ENCODE data around the gene PIM1.
A peak's percentile ranks its signal among the peaks of the same experiment; 100 is the strongest.

Gene PIM1

DNA sequence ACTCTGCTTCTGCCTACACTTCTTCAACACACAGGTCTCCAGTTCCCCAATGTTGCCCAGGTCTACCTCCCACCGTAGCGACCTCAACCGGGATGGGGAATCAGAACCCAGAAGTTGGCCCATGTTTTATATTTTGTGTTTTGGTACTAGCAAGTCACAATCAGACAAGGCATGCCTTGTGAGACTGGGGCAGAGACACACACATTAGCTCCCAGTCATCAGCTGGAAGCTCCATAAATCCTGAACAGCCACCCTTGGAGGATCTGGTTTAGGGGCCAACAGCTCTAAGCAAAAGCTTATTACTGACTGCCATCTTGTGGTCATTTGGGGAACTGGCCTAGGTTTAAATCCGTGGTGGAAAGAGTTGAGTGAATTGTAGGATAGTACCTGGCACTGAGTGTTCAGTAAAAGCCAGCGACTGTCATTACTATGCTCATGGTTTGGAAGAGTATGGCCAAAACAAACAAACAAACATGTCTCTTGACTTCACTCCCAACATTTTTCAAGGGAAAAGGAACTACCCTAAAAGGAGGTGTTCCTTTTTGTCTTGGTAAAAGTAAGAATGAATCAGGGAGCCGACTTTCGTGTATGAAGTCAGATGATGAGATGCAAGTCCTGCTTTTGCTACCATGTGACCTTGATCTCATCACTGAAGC is 40.5 kb downstream of the PIM1 start:
- DNase-seq (ENCODE audit: low read depth), result peak; percentile 87
- TF ChIP-seq, protein P1, sequence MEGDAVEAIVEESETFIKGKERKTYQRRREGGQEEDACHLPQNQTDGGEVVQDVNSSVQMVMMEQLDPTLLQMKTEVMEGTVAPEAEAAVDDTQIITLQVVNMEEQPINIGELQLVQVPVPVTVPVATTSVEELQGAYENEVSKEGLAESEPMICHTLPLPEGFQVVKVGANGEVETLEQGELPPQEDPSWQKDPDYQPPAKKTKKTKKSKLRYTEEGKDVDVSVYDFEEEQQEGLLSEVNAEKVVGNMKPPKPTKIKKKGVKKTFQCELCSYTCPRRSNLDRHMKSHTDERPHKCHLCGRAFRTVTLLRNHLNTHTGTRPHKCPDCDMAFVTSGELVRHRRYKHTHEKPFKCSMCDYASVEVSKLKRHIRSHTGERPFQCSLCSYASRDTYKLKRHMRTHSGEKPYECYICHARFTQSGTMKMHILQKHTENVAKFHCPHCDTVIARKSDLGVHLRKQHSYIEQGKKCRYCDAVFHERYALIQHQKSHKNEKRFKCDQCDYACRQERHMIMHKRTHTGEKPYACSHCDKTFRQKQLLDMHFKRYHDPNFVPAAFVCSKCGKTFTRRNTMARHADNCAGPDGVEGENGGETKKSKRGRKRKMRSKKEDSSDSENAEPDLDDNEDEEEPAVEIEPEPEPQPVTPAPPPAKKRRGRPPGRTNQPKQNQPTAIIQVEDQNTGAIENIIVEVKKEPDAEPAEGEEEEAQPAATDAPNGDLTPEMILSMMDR (conservative IDR thresholded peaks at IDR 0.05; ENCODE audit: control insufficient read depth, insufficient read depth, low read depth, low read length), result peak; percentile 98
- no peak overlapping the region for H3K4me3 ChIP-seq (ENCODE audit: control insufficient read depth, low read depth, low read length)

DNA sequence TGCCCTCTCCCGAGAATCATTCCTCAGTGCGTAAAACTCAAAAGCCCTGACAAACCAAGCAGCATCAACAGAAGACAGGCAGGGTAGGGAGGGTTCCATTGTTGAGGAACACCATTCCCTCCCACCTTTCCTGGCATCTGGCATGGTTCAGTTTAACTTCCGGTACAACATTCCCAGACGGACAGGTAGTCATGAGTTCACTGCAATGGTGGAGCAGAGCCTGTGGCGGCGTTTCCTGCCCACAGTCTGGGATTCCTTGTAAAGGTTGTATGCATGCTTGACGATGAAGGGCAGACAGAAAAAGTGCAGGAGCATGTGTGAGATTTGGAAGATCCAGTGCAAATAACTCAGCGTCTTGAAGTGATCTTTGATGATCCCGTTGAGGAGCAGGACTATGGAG is 42.3 kb downstream of the PIM1 start:
- no peak overlapping the region for H3K4me3 ChIP-seq (ENCODE audit: control insufficient read depth, low read depth, low read length)
- TF ChIP-seq, protein P1 (conservative IDR thresholded peaks at IDR 0.05; ENCODE audit: control insufficient read depth, insufficient read depth, low read depth, low read length), result no peak
- DNase-seq (ENCODE audit: low read depth), result no peak

DNA sequence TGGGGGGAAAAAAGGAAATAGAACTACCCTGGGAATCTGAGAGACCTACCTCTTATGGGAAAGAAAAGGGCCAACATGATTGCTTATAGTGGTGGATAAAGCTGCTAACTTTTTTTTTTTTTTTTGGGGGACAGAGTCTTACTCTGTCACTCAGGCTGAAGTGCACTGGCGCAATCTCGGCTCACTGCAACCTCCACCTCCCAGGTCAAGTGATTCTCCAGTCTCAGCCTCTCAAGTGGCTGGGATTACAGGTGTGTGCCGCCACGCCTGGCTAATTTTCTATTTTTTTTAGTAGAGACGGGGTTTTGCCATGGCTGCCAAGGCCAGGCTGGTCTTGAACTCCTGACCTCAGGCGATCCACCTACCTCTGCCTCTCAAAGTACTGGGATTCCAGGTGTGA is 48.1 kb downstream of the PIM1 start:
- no peak overlapping the region for H3K4me3 ChIP-seq (ENCODE audit: control insufficient read depth, low read depth, low read length)
- TF ChIP-seq, protein P1 (conservative IDR thresholded peaks at IDR 0.05; ENCODE audit: control insufficient read depth, insufficient read depth, low read depth, low read length), result no peak
- no peak for DNase-seq (ENCODE audit: low read depth)

DNA sequence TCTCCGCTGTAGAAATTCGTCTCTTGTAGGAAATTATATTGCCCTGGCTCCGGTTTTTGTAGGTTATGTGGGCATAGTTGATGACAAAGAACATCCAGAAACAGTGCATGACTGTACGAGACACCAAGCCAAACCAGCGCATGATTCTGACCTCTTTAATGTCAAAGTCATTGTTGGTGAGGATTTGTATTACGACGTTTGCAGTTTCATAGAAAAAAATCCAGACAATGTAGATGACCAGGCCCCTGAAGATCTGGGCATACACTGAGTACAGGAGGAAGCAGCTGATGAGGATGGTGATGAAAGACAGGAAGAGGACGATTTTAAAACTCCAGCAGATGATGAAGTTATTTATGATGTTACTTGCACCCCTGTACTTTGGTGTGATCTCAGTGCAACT is 48.6 kb downstream of the PIM1 start:
- H3K4me3 ChIP-seq (ENCODE audit: control insufficient read depth, low read depth, low read length), result no peak overlapping the region
- DNase-seq (ENCODE audit: low read depth), result no peak
- TF ChIP-seq, protein P1 (conservative IDR thresholded peaks at IDR 0.05; ENCODE audit: control insufficient read depth, insufficient read depth, low read depth, low read length), result no peak

DNA sequence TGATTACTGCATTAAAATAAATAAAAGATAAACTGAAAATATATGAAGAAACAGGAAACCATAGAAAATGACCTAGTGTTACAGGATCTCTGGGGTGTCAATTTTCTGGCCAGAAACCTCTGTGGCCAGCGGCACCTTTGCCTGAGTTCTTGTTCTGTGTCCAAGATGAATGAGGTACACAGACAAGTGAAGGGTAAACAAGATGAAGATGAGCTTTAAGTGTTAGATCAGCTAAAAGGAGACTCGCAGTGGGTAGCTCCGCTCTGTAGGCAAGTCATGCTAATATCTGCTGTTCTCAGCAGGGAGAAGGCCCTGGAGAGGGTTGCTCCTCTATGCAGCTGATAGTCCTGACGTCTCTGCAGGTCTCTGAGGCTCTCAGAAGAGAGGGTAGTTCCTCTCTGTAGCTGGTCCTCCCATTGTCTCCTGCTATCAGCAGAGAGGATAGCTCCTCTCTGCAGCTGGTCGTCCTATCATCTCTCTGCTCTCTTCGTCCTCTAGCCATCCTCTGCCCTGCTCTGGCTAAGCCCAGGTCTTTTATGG is 51.7 kb downstream of the PIM1 start:
- DNase-seq (ENCODE audit: low read depth), result no peak
- TF ChIP-seq, protein P1 (conservative IDR thresholded peaks at IDR 0.05; ENCODE audit: control insufficient read depth, insufficient read depth, low read depth, low read length), result no peak
- peak overlapping the region; percentile 61 for H3K4me3 ChIP-seq (ENCODE audit: control insufficient read depth, low read depth, low read length)

DNA sequence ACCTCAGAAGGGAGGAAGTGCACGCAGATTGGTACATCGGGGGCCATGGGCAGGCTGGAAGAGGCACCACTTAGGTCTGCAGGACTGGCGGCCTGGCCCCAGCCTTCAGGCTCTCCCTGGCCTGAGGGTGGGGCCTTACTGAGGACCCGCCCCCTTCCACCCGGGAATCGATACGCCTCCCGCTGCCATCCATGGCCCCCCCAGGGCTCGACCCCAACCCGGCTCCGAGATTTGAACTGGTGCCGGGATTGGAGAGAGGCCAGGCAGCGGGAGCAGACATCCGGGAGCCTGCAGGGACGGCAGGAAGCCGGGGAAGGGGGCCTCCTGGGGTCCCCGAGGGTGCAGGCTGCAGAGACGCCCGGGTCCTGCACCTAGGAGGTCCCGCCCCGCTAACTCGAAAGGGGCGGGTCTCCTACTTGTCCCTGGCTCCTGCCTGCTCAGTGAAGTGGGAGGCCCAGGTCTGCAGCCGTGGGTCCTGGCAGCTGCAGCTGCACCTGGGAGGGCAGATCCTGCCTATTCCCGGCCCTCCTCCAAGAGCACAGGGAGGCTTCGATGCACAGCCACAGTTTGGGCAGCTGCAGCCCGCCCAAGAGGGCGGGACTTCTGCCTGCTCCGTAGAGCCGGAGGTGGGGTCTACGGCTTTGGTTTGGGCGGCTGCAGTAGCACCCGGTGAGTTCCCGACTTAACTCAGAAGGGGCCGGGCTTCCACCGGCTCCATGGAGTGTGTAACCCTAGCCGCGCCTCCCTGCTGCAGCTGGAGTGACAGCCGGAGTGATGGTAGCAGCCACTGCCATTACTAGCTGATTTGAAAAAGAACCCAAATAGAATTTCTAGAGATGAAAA is 52.4 kb downstream of the PIM1 start:
- peak overlapping the region; percentile 61 for H3K4me3 ChIP-seq (ENCODE audit: control insufficient read depth, low read depth, low read length)
- peak; percentile 79 for DNase-seq (ENCODE audit: low read depth)
- TF ChIP-seq, protein P1 (conservative IDR thresholded peaks at IDR 0.05; ENCODE audit: control insufficient read depth, insufficient read depth, low read depth, low read length), result no peak

Measured in fibroblast of mammary gland (primary cell).